Measurements from ENCODE around the gene ATP6V0C. TPM values are rescaled to one million over a fixed set of nuclear protein-coding genes. Genes with fewer than 3 reads are reported as not detected.

ATP6V0C gene
- total RNA-seq, 2 donors from 2014 or later, result 94.2 to 94.8 TPM

DNA sequence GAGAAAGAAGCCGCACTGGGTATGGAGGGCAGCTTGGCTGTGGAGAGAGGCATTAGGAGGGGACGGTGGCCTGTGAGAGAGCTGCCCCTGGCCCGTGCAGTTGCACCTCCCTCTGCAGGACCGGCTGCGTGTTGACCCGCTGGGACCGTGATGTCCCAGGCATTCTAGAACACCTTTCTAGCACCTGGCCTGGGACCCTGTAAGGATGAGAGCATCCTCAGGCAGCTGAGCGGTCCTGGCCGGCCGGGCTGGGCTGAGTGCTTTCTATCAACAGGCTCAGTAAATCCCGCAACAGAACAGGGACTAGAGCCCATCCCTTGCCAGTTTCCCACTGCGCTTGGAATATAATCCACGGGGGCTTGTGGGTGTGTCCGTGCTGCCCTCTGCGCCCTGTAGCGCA, 24.2 kb upstream of the ATP6V0C start:
- Mint-ChIP-seq H3K4me1 (ENCODE audit: low read depth) (peaks cover 21% of the 10 kb centered on the region), H3K27me3 (ENCODE audit: low read depth) (no peaks in the 10 kb centered on the region), H3K4me3 (no peak overlapping the region), H3K27ac (no peak overlapping the region), H3K36me3 (ENCODE audit: insufficient read depth in 2 of 2) (no peaks in the 10 kb centered on the region), H3K9me3 (no peaks in the 10 kb centered on the region)
- DNase-seq, result no peak
- no peak for ATAC-seq (replicated peaks in 1 of 2)

DNA sequence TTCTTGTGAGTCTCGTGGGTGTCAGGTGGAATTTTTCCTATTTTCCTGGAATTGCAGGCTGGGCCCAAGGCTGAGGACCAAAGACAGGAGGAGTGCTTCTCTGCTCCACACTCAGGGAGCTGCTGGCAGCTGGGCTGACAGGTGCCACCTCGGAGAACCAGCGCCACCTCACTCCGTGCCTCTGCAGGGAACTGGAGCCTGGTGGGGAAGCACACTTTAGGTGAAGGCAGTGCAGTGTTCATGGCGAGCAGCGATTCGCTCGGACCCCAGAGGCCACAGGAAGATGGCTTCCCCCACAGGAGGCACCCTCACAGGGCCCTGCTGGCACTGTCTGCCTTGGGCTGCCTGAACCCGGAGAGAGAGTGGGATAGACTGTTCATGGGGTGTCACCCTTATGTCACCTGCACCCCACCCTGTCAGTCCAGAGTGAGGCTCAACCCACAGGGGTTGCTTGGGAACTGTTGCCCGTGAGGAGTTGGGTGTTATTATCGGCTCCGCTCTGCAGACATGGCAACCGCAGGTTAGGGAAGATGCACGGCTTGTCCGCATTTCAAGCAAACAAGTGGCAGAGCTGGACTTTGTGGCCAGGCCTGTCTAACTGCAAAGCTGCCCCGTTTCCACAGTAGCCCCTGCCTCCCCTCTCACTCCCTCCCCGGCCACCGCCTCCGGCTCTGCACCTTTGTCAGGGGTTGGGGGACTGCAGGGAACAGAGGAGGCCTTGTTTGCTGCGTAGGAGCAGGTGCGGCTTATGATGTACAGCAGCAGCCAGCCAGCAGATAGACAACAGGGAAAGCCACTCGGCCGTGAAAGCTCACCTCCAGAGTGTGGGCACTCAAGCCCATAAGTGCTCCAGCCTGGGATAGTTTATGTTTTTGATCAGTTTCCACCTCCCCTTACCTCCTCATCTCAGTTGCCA, 23.3 kb upstream of the ATP6V0C start:
- Mint-ChIP-seq H3K9me3 (no peaks in the 10 kb centered on the region), H3K4me3 (no peak overlapping the region), H3K27me3 (ENCODE audit: low read depth) (no peaks in the 10 kb centered on the region), H3K4me1 (ENCODE audit: low read depth) (peaks cover 21% of the 10 kb centered on the region), H3K27ac (no peak overlapping the region), H3K36me3 (ENCODE audit: insufficient read depth in 2 of 2) (no peaks in the 10 kb centered on the region)
- no peak for DNase-seq
- ATAC-seq (replicated peaks in 1 of 2), result no peak

DNA sequence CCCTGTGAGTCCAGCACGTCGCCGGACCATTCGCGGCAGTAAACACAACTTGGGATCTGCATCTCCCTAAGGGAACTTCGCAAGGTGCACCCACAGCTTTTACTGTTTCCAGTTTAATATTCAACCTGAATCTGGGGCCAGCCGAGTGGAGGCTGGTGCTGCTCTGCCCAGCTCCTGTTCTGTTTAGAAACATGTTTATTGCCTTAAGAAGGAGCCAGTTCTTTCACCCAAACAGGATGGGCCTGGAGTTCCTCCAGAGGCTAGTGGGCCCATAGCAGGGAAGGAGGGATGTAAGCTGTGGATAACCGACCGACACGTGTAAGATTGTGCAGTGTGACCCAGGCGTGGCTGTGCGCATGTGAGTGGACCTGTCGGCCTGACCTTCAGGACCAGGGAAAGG, 21.5 kb upstream of the ATP6V0C start:
- Mint-ChIP-seq H3K27me3 (ENCODE audit: low read depth) (no peaks in the 10 kb centered on the region), H3K36me3 (ENCODE audit: insufficient read depth in 2 of 2) (no peaks in the 10 kb centered on the region), H3K4me3 (no peak overlapping the region), H3K9me3 (no peaks in the 10 kb centered on the region), H3K4me1 (ENCODE audit: low read depth) (peaks cover 10% of the 10 kb centered on the region), H3K27ac (no peak overlapping the region)
- no peak for DNase-seq
- no peak for ATAC-seq (replicated peaks in 1 of 2)

DNA sequence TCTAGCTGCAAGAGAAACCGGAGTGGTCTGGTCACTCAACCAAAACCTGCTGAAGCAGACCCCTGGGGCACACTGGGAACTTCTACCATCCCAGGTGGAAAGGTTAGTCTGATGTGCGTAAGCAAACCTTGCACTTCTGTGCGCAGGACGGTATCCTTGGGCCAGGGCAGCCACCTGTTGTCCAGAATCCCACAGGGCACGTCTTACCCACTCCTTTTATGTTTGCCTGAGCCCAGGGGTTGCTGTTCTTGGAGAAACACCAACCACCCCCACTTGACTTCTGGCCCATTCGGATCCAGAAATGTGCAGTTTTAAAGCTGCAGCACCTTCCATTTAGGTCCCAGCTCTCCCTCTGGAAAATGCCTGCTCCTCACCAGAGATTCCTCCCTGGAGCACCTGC, 20.1 kb upstream of the ATP6V0C start:
- no peak overlapping the region for H3K4me3 Mint-ChIP-seq
- ATAC-seq (replicated peaks in 1 of 2) (no peak), DNase-seq (no peak)
- H3K27ac Mint-ChIP-seq, result no peak overlapping the region
- H3K4me1 Mint-ChIP-seq (ENCODE audit: low read depth), result no peaks in the 10 kb centered on the region
- no peaks in the 10 kb centered on the region for H3K27me3 Mint-ChIP-seq (ENCODE audit: low read depth)
- no peaks in the 10 kb centered on the region for H3K9me3 Mint-ChIP-seq
- H3K36me3 Mint-ChIP-seq (ENCODE audit: insufficient read depth in 2 of 2), result no peaks in the 10 kb centered on the region

DNA sequence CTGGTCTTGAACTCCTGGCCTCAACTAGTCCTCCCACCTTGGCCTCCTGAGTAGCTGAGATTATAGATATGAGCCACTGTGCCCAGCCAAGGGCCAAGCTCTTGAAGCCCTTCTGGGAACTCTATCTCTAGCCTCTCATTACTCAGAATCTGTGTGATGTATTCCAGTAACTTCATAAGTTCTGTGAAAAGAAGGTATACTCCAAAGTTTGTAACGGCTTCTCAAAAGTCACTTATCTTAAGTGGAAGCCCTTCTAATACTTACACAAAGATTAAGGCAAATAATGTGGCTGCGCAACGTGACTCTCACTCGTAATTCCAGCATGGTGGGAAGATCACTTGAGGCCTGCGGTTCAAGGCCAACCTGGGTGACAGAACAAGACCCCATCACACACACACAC, 19.1 kb upstream of the ATP6V0C start:
- Mint-ChIP-seq H3K27ac (no peak overlapping the region), H3K9me3 (no peaks in the 10 kb centered on the region), H3K36me3 (ENCODE audit: insufficient read depth in 2 of 2) (no peaks in the 10 kb centered on the region), H3K4me3 (no peak overlapping the region), H3K4me1 (ENCODE audit: low read depth) (no peaks in the 10 kb centered on the region), H3K27me3 (ENCODE audit: low read depth) (no peaks in the 10 kb centered on the region)
- DNase-seq, result no peak
- no peak for ATAC-seq (replicated peaks in 1 of 2)

DNA sequence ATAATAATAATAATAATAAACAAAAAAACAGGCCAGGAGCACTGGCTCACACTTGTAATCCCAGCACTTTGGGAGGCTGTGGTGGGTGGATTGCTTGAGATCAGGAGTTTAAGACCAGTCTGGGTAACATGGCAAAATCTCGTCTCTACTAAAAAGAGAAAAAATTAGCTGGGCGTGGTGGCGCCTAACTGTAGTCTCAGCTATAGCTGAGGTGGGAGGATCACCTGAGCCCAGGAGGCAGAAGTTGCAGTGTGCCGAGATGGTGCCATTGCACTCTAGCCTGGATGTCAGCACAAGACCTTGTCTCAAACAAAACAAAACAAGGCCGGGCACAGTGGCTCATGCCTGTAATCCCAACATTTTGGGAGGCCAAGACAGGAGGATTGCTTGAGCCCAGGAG, 18.7 kb upstream of the ATP6V0C start:
- H3K4me3 Mint-ChIP-seq, result no peak overlapping the region
- ATAC-seq (replicated peaks in 1 of 2) (no peak), DNase-seq (no peak)
- H3K27ac Mint-ChIP-seq, result no peak overlapping the region
- no peaks in the 10 kb centered on the region for H3K36me3 Mint-ChIP-seq (ENCODE audit: insufficient read depth in 2 of 2)
- H3K9me3 Mint-ChIP-seq, result no peaks in the 10 kb centered on the region
- H3K4me1 Mint-ChIP-seq (ENCODE audit: low read depth), result no peaks in the 10 kb centered on the region
- H3K27me3 Mint-ChIP-seq (ENCODE audit: low read depth), result no peaks in the 10 kb centered on the region

DNA sequence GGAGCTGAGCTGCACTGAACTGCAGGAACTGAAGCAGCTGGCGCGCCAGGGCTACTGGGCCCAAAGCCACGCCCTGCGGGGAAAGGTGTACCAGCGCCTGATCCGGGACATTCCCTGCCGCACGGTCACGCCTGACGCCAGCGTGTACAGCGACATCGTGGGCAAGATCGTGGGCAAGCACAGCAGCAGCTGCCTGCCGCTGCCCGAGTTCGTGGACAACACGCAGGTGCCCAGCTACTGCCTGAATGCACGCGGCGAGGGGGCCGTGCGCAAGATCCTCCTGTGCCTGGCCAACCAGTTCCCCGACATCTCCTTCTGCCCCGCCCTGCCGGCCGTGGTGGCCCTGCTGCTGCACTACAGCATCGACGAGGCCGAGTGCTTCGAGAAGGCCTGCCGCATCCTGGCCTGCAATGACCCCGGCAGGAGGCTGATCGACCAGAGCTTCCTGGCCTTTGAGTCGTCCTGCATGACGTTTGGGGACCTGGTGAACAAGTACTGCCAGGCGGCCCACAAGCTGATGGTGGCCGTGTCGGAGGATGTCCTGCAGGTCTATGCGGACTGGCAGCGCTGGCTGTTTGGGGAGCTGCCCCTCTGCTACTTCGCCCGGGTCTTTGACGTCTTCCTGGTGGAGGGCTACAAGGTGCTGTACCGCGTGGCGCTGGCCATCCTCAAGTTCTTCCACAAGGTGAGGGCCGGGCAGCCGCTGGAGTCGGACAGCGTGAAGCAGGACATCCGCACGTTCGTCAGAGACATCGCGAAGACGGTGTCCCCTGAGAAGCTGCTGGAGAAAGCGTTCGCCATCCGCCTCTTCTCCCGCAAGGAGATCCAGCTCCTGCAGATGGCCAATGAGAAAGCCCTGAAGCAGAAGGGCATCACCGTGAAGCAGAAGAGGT, 17.3 kb upstream of the ATP6V0C start:
- ATAC-seq (replicated peaks in 1 of 2) (no peak), DNase-seq (no peak)
- Mint-ChIP-seq H3K27me3 (ENCODE audit: low read depth) (no peaks in the 10 kb centered on the region), H3K27ac (no peak overlapping the region), H3K4me1 (ENCODE audit: low read depth) (no peaks in the 10 kb centered on the region), H3K9me3 (no peaks in the 10 kb centered on the region), H3K4me3 (no peak overlapping the region), H3K36me3 (ENCODE audit: insufficient read depth in 2 of 2) (no peaks in the 10 kb centered on the region)

DNA sequence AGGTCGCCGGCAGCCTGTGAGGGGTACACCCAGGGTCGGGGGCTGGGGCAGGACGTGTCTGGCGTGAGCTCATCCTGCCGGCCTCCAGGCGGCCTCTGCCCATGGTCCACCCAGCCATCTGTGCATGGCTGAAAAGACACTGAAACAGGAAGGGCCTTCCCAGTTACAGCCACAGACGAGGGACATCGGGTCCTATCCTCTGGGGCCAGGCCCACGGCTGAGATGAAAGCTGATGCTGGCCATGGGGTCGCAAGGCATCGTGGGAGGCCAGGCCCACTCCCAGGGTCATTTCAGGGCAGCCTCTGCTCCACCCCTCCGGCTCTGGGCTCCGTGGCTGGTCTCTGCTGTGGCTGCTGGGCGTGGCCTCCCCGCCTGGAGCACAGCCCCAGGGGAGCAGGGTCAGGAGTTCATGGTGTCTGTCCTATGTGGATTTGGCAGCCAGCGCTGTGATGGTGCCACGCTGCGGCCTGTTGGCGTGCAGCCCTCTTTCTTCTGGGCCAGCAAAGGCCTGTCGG, 16.6 kb upstream of the ATP6V0C start:
- Mint-ChIP-seq H3K27ac (no peak overlapping the region), H3K4me3 (no peak overlapping the region), H3K9me3 (no peaks in the 10 kb centered on the region), H3K27me3 (ENCODE audit: low read depth) (no peaks in the 10 kb centered on the region), H3K4me1 (ENCODE audit: low read depth) (no peaks in the 10 kb centered on the region), H3K36me3 (ENCODE audit: insufficient read depth in 2 of 2) (no peaks in the 10 kb centered on the region)
- DNase-seq (no peak), ATAC-seq (replicated peaks in 1 of 2) (no peak)

DNA sequence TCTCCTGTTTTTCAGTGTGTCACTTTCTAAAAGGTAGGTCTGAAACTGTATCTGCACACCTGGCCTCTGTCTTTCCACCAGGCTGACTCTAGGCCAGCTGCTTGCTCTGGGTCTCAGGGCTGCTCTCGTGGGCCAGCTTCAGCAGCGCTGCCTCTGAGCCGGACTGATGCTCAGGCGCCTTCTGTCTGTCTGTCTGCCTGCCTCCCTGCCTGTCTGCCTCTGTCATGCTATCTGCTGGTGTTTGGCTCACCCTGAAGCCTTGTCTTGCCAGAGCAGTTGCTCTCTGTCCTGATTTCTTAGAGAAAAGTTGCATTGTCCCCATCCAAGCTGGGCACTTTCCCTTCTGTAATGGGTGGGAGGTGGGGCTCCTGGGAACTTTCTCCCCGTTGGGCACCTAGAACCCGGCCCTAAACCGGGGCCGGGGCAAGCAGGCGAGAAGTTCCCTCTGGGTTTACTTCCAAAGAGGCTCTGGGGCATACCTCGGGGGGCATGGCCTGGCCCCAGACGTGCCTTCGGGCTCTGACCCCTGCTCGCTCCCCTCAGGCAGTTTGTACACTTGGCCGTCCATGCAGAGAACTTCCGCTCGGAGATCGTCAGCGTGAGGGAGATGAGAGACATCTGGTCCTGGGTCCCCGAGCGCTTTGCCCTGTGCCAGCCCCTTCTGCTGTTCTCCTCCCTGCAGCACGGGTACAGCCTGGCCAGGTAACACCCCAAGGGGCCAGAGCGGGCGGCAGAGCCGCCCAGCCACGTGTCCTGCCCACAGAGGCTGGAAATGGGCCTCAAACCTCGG, 15.9 kb upstream of the ATP6V0C start:
- Mint-ChIP-seq H3K9me3 (no peaks in the 10 kb centered on the region), H3K27ac (no peak overlapping the region), H3K36me3 (ENCODE audit: insufficient read depth in 2 of 2) (no peaks in the 10 kb centered on the region), H3K27me3 (ENCODE audit: low read depth) (no peaks in the 10 kb centered on the region), H3K4me3 (no peak overlapping the region), H3K4me1 (ENCODE audit: low read depth) (no peaks in the 10 kb centered on the region)
- DNase-seq (no peak), ATAC-seq (replicated peaks in 1 of 2) (no peak)

DNA sequence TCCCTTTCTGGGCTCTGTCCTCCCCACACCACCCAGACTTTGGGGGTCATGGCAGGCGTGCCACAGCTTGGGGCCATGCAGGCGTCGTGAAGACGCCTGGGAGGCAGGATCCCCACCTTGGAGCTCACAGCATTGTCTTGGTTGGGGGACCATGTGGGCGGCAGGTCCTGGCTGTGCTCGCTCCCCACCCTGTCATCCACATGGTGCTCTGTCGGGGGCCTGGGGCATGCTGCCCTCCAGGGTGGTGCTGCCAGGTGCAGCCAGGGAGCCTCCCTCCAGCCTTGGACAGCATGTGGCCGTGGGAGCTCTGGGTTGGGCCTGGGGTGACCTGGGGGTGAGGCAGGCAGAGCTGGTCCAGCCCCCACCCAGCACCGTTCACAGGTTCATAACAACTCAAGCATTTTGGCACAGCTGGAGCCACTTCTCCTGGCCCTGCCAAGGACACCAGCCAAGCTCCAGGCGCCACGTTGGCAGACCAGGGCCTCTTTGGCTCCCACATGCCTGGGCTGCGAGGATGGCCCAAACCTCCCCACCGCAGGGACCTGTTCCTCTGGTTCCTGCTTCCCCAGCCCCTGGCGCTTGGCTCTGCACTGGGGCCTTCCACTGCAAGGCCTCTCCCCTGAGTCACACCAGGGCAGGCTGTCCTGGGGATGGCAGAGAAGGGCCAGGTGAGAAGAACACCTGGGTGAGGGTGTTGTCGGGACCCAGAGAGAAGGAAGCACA, 15.1 kb upstream of the ATP6V0C start:
- ATAC-seq (replicated peaks in 1 of 2) (no peak), DNase-seq (no peak)
- Mint-ChIP-seq H3K4me1 (ENCODE audit: low read depth) (no peaks in the 10 kb centered on the region), H3K9me3 (no peaks in the 10 kb centered on the region), H3K4me3 (no peak overlapping the region), H3K27ac (no peak overlapping the region), H3K36me3 (ENCODE audit: insufficient read depth in 2 of 2) (no peaks in the 10 kb centered on the region), H3K27me3 (ENCODE audit: low read depth) (no peaks in the 10 kb centered on the region)

DNA sequence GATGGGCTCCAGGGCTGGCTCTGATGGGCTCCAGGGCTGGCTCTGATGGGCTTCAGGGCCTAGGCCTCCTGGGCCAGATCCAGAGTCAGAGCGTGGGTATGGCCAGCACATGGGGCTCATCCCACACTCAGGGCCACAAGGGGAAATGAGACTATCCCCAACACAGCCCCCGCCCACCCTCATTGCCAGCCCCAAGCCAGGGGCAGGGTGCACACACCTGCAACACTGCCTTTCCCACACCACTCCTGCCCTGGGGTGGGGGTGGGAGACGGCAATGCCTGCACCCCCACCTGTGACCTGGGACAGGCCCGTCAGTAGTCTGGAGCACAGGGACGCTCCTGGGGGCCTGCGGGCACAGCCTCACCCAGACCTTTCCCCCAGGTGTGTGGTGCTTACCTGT, 14.3 kb upstream of the ATP6V0C start:
- Mint-ChIP-seq H3K4me3 (no peak overlapping the region), H3K9me3 (no peaks in the 10 kb centered on the region), H3K27ac (no peak overlapping the region), H3K4me1 (ENCODE audit: low read depth) (no peaks in the 10 kb centered on the region), H3K27me3 (ENCODE audit: low read depth) (no peaks in the 10 kb centered on the region), H3K36me3 (ENCODE audit: insufficient read depth in 2 of 2) (no peaks in the 10 kb centered on the region)
- DNase-seq, result no peak
- no peak for ATAC-seq (replicated peaks in 1 of 2)

DNA sequence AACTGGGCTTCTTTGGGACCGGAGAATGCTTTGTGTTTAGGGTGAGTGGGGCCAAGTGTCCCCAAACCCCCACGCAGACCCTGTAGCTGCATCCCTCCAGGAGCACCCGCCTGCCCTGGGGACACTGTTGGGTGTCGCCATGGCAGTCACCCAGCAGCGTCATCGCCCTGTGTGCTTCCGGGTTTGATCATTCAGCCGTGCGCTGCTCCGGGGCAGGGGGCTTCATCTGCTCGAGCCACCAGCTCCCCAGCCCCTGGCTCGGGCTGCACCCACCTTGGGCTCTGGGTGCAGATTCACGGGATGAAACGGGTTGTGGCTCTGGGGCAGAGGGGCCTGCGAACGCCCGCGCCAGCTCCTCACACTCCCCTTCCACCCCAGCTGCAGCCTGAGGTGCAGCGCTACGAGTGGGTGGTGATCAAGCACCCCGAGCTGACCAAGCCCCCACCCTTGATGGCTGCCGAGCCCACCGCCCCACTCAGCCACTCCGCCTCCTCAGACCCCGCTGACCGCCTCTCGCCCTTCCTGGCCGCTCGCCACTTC, 13.8 kb upstream of the ATP6V0C start:
- Mint-ChIP-seq H3K36me3 (ENCODE audit: insufficient read depth in 2 of 2) (no peaks in the 10 kb centered on the region), H3K4me3 (no peak overlapping the region), H3K27ac (no peak overlapping the region), H3K27me3 (ENCODE audit: low read depth) (no peaks in the 10 kb centered on the region), H3K4me1 (ENCODE audit: low read depth) (no peaks in the 10 kb centered on the region), H3K9me3 (no peaks in the 10 kb centered on the region)
- DNase-seq, result no peak
- no peak for ATAC-seq (replicated peaks in 1 of 2)
